ENCODE data around the gene NRXN3. TPM values are rescaled to one million over a fixed set of nuclear protein-coding genes. Genes with fewer than 3 reads are reported as not detected.

Gene NRXN3
- total and polyA plus RNA-seq, 2 of the 4 experiments (the other 2 are of a cell fraction): 4.8 to 25.1 TPM

DNA sequence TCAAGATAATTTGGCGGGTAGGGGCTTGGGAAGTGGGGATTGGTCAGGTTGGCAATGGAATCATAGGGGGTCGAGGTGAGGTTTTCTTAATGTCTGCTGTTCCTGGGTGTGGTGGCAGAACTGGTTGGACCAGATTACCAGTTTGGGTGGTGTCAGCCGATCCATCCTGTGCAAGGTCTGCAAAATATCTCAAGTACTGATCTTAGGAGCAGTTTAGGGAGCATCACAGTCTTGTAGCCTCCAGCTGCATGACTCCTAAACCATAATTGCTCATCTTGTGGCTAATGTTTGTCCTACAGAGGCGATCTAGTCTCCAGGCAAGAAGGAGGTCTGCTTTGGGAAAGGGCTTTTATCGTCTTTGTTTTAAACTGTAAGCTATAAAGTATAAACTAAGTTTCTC is 1172.8 kb downstream of the NRXN3 start:
- WGBS, 2 experiments (ENCODE audit: extremely low coverage in 2 of 2, insufficient read length in 1 of 2): 100% methylated on average over 1 of the region's 5 CpGs; no CpG with 5 or more reads in 1 of the 2 experiments

More for the DNA sequence above, 1172.8 kb downstream of the NRXN3 start:
- Histone ChIP-seq H3K9me1 (ENCODE audit: insufficient read depth, low read length) (no peaks in the 10 kb centered on the region), H3K36me3 (ENCODE audit: control insufficient read depth, insufficient read depth, low read length) (no peaks in the 10 kb centered on the region; the same call in 1 of the 2 replicates), H3K56ac (ENCODE audit: extremely low read depth, insufficient read depth, low read length) (no peak overlapping the region), H3K4me3 (ENCODE audit: insufficient read depth, low read depth, low read length) (no peak overlapping the region), H3K4ac (ENCODE audit: low read depth, low read length) (no peak overlapping the region), H2AK5ac (ENCODE audit: low read depth, low read length) (no peak overlapping the region), H4K20me1 (ENCODE audit: insufficient read depth, low read length) (no peaks in the 10 kb centered on the region), H4K91ac (ENCODE audit: insufficient read depth, low read depth, low read length) (no peak overlapping the region), H2AK9ac (replicated peaks; ENCODE audit: low read depth, low read length, poor library complexity) (no peak overlapping the region), H2BK5ac (ENCODE audit: low read depth, low read length, poor library complexity, severe bottlenecking) (no peak overlapping the region), H3K14ac (replicated peaks; ENCODE audit: low read depth, low read length) (no peak overlapping the region), H3K4me2 (ENCODE audit: low read depth, low read length) (no peak overlapping the region), H3K9ac (ENCODE audit: low read depth, low read length) (no peak overlapping the region), H3K4me1 (ENCODE audit: control insufficient read depth, insufficient read depth, low read length) (no peaks in the 10 kb centered on the region), H2BK120ac (ENCODE audit: low read depth, low read length) (no peak overlapping the region), H3K79me1 (ENCODE audit: low read depth in 1 of 2, low read length in 2 of 2) (no peaks in the 10 kb centered on the region; a peak in 1 of 4 replicates), H2BK15ac (ENCODE audit: low read depth, low read length) (no peak overlapping the region), H3K27me3 (ENCODE audit: control insufficient read depth, insufficient read depth, low read length) (no peaks in the 10 kb centered on the region), H3K23ac (ENCODE audit: low read depth, low read length) (no peak overlapping the region), H4K5ac (ENCODE audit: low read depth, low read length) (no peak overlapping the region), H2BK20ac (ENCODE audit: low read depth, low read length) (no peak overlapping the region), H3K9me3 (ENCODE audit: control insufficient read depth, insufficient read depth, low read length) (no peaks in the 10 kb centered on the region), H3K18ac (ENCODE audit: low read depth, low read length) (no peak overlapping the region), H4K8ac (ENCODE audit: low read depth in 2 of 2, low read length in 2 of 2) (no peak overlapping the region), H3K27ac (ENCODE audit: insufficient read depth, low read length) (no peak overlapping the region), H2AFZ (replicated peaks; ENCODE audit: low read length, poor library complexity) (no peak overlapping the region)
- TF ChIP-seq, protein P1, sequence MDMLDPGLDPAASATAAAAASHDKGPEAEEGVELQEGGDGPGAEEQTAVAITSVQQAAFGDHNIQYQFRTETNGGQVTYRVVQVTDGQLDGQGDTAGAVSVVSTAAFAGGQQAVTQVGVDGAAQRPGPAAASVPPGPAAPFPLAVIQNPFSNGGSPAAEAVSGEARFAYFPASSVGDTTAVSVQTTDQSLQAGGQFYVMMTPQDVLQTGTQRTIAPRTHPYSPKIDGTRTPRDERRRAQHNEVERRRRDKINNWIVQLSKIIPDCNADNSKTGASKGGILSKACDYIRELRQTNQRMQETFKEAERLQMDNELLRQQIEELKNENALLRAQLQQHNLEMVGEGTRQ (IDR thresholded peaks at IDR 0.05; ENCODE audit: low read depth, low read length): no peak
- POLR2A ChIA-PET (ENCODE audit: unreplicated experiment): no interaction called here
- DNase-seq: no peak
- ATAC-seq (ENCODE audit: low read depth): no peak
- dilution Hi-C loops (cut with HindIII; ENCODE audit: low sequenced_read_pairs, unreplicated experiment): no loop called here
- CTCF ChIA-PET: interaction anchor here (0.6 kb wide), 1 partner anchor 201 kb away, joined by 3 read pairs; no protein-coding TSS in a partner anchor
- intact Hi-C loops (cut with micrococcal nuclease): no loop called here
- no TSS peak for BruUV-seq (replicated peaks)
- in situ Hi-C loops (cut with MboI; ENCODE audit: low sequenced_read_pairs): no loop called here

All from IMR-90 (cell line).